GM12892 (cell line): Measurements from ENCODE around the gene STRA8.

ENCODE experiments used
- POLR2A ChIP-seq: IDR thresholded peaks from 2 replicates; pipeline ENCODE4 v1.6.1; 2011; ENCODE audit warnings: low read depth, low read length, control low read depth
- POLR2AphosphoS5 ChIP-seq: IDR thresholded peaks from 2 replicates; pipeline ENCODE4 v1.6.1; 2011; ENCODE audit warnings: low read depth, low read length, control low read depth

DNA sequence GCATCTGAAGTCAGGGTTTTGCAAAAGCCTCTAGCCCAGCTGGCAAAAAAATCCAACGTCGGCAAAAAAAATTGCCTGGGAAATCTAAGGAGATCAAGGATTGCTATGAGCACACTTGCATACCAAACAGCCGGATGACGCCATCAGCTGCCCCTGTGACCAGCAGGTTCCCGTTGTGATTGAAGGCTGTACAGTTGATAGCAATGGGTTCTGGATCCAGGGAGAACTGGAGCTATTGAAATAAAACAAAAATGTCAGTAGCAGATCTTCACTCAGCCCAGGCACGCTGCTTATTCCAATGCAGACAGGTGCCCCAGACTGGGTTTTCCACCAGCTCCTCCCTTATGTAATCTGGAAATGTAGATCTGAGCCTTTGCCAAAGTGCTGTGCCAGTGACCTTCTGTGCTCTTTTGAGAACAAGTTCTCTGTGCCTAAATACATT lies 44.4 kb upstream of the STRA8 start:
- TF ChIP-seq POLR2A (no peak), POLR2AphosphoS5 (no peak)
